ENCODE data around the gene VEZT. TPM values are rescaled to one million over a fixed set of nuclear protein-coding genes. Genes with fewer than 3 reads are reported as not detected.

VEZT gene
- total RNA-seq, 1 experiment from 2014 or later: 149 TPM

GRCh38 chr12:95173392-95174251, 44.0 kb upstream of the VEZT start:
- Mint-ChIP-seq H3K9me3 (ENCODE audit: low read depth, unreplicated experiment) (no peaks in the 10 kb centered on the region), H3K4me1 (ENCODE audit: low read depth, unreplicated experiment) (peaks cover 70% of the 10 kb centered on the region), H3K4me3 (ENCODE audit: low read depth, unreplicated experiment) (peak overlapping the region; percentile 39), H3K27me3 (ENCODE audit: unreplicated experiment) (no peaks in the 10 kb centered on the region), H3K36me3 (ENCODE audit: insufficient read depth, unreplicated experiment) (peaks cover 56% of the 10 kb centered on the region), H3K27ac (ENCODE audit: unreplicated experiment) (peak overlapping the region; percentile 71)
- intact Hi-C loops (cut with micrococcal nuclease; ENCODE audit: unreplicated experiment): no loop called here
- no TSS peak for BruUV-seq (replicated peaks)
- no peak for TF ChIP-seq CTCF (IDR thresholded peaks at IDR 0.05; ENCODE audit: unreplicated experiment)
- peak; percentile 81 for DNase-seq
- CTCF ChIA-PET: interaction anchor here (0.5 to 1.9 kb wide), 6 partner anchors 13 to 88 kb away, joined by 3 to 4 read pairs (median 4); no protein-coding TSS in a partner anchor

GRCh38 chr12:95177201-95177768, 40.3 kb upstream of the VEZT start:
- DNase-seq: no peak
- peaks cover 56% of the 10 kb centered on the region for H3K4me1 Mint-ChIP-seq (ENCODE audit: low read depth, unreplicated experiment)
- H3K36me3 Mint-ChIP-seq (ENCODE audit: insufficient read depth, unreplicated experiment): peaks cover 45% of the 10 kb centered on the region
- H3K27ac Mint-ChIP-seq (ENCODE audit: unreplicated experiment): peak overlapping the region; percentile 62
- no peaks in the 10 kb centered on the region for H3K9me3 Mint-ChIP-seq (ENCODE audit: low read depth, unreplicated experiment)
- H3K27me3 Mint-ChIP-seq (ENCODE audit: unreplicated experiment): no peaks in the 10 kb centered on the region
- intact Hi-C loops (cut with micrococcal nuclease; ENCODE audit: unreplicated experiment): no loop called here
- no TSS peak for BruUV-seq (replicated peaks)
- CTCF ChIA-PET: interaction anchor here (0.7 kb wide), 1 partner anchor 29 kb away, joined by 3 read pairs; no protein-coding TSS in a partner anchor
- H3K4me3 Mint-ChIP-seq (ENCODE audit: low read depth, unreplicated experiment): no peak overlapping the region
- no peak for TF ChIP-seq CTCF (IDR thresholded peaks at IDR 0.05; ENCODE audit: unreplicated experiment)

GRCh38 chr12:95178136-95178535, 39.5 kb upstream of the VEZT start:
- Mint-ChIP-seq H3K27ac (ENCODE audit: unreplicated experiment) (peak overlapping the region; percentile 91), H3K4me3 (ENCODE audit: low read depth, unreplicated experiment) (peak overlapping the region; percentile 36), H3K4me1 (ENCODE audit: low read depth, unreplicated experiment) (peaks cover 53% of the 10 kb centered on the region), H3K36me3 (ENCODE audit: insufficient read depth, unreplicated experiment) (peaks cover 39% of the 10 kb centered on the region), H3K27me3 (ENCODE audit: unreplicated experiment) (no peaks in the 10 kb centered on the region), H3K9me3 (ENCODE audit: low read depth, unreplicated experiment) (no peaks in the 10 kb centered on the region)
- CTCF ChIA-PET: no interaction called here
- DNase-seq: peak; percentile 23
- intact Hi-C loops (cut with micrococcal nuclease; ENCODE audit: unreplicated experiment): no loop called here
- TF ChIP-seq CTCF (IDR thresholded peaks at IDR 0.05; ENCODE audit: unreplicated experiment): no peak
- BruUV-seq (replicated peaks): no TSS peak

- no TSS peak for BruUV-seq (replicated peaks)
- CTCF ChIA-PET: no interaction called here
- Mint-ChIP-seq H3K27me3 (ENCODE audit: unreplicated experiment) (no peaks in the 10 kb centered on the region), H3K9me3 (ENCODE audit: low read depth, unreplicated experiment) (no peaks in the 10 kb centered on the region), H3K27ac (ENCODE audit: unreplicated experiment) (no peak overlapping the region), H3K4me1 (ENCODE audit: low read depth, unreplicated experiment) (peaks cover 49% of the 10 kb centered on the region), H3K4me3 (ENCODE audit: low read depth, unreplicated experiment) (no peak overlapping the region), H3K36me3 (ENCODE audit: insufficient read depth, unreplicated experiment) (peaks cover 38% of the 10 kb centered on the region)
- intact Hi-C loops (cut with micrococcal nuclease; ENCODE audit: unreplicated experiment): no loop called here
- no peak for DNase-seq
- no peak for TF ChIP-seq CTCF (IDR thresholded peaks at IDR 0.05; ENCODE audit: unreplicated experiment)
Measured at GRCh38 chr12:95179011-95179410, 38.6 kb upstream of the VEZT start.

All from Calu3 (cell line).